ENCODE results near the gene COG5.

COG5 gene

GRCh38 chr7:107563775-107564552, at the start of gene COG5, which contains the start of gene DUS4L:
TSS of gene COG5 (minus strand) at chr7:107563920. CDS start at chr7:107563896, 24 bp downstream.
TSS of gene DUS4L (plus strand) at chr7:107563971. CDS start at chr7:107567071, 3,100 bp downstream.
- Histone ChIP-seq H2AFZ (ENCODE audit: low read length) (peak within 1 kb of the TSS; percentile 95), H3K9me3 (ENCODE audit: insufficient read depth, low read depth, low read length) (no peaks in the 10 kb centered on the region), H3K4me2 (ENCODE audit: low read depth, low read length, poor library complexity, severe bottlenecking) (peak within 1 kb of the TSS; percentile 93), H3K4me3 (ENCODE audit: low read length, poor library complexity, severe bottlenecking) (peak within 1 kb of the TSS; percentile 84), H3K9me2 (replicated peaks; ENCODE audit: low read depth, low read length) (no peaks in the 10 kb centered on the region), H3K27me3 (ENCODE audit: insufficient read depth, low read length, poor library complexity, severe bottlenecking) (no peaks in the 10 kb centered on the region), H3F3A (ENCODE audit: low read depth) (no peaks in the 10 kb centered on the region), H3K9ac (ENCODE audit: low read depth, low read length, poor library complexity, severe bottlenecking) (peak within 1 kb of the TSS; percentile 85), H3K4me1 (ENCODE audit: insufficient read depth, low read length, poor library complexity, severe bottlenecking) (peaks cover 46% of the 10 kb centered on the region), H3K36me3 (ENCODE audit: insufficient read depth, low read length) (no peaks in the 10 kb centered on the region), H3K79me2 (ENCODE audit: insufficient read depth, low read length) (peaks cover 54% of the 10 kb centered on the region), H4K20me1 (ENCODE audit: insufficient read depth, low read length, poor library complexity, severe bottlenecking) (peaks cover 39% of the 10 kb centered on the region)
- TF ChIP-seq CTCF (conservative IDR thresholded peaks at IDR 0.05; ENCODE audit: low read length): no peak
- no peak for TF ChIP-seq EZH2phosphoT487 (IDR thresholded peaks at IDR 0.05; ENCODE audit: borderline replicate concordance)

- H3K4me2 ChIP-seq (ENCODE audit: low read depth, low read length, poor library complexity, severe bottlenecking): no peak overlapping the region
- no peaks in the 10 kb centered on the region for H3K4me1 ChIP-seq (ENCODE audit: insufficient read depth, low read length, poor library complexity, severe bottlenecking)
Measured at GRCh38 chr7:107613439-107613838, 49.7 kb upstream of the COG5 start.

GRCh38 chr7:107610323-107610722, 46.6 kb upstream of the COG5 start:
- no peak overlapping the region for H3K4me3 ChIP-seq (ENCODE audit: low read length, poor library complexity, severe bottlenecking)
- H3F3A ChIP-seq (ENCODE audit: low read depth): no peaks in the 10 kb centered on the region
- no peaks in the 10 kb centered on the region for H3K79me2 ChIP-seq (ENCODE audit: insufficient read depth, low read length)
- H3K9me2 ChIP-seq (replicated peaks; ENCODE audit: low read depth, low read length): no peaks in the 10 kb centered on the region
- H3K9ac ChIP-seq (ENCODE audit: low read depth, low read length, poor library complexity, severe bottlenecking): no peak overlapping the region
- no peak overlapping the region for H2AFZ ChIP-seq (ENCODE audit: low read length)
- no peaks in the 10 kb centered on the region for H4K20me1 ChIP-seq (ENCODE audit: insufficient read depth, low read length, poor library complexity, severe bottlenecking)
- no peak overlapping the region for H3K4me2 ChIP-seq (ENCODE audit: low read depth, low read length, poor library complexity, severe bottlenecking)
- H3K9me3 ChIP-seq (ENCODE audit: insufficient read depth, low read depth, low read length): no peaks in the 10 kb centered on the region
- no peaks in the 10 kb centered on the region for H3K27me3 ChIP-seq (ENCODE audit: insufficient read depth, low read length, poor library complexity, severe bottlenecking)
- TF ChIP-seq EZH2phosphoT487 (IDR thresholded peaks at IDR 0.05; ENCODE audit: borderline replicate concordance) (no peak), CTCF (conservative IDR thresholded peaks at IDR 0.05; ENCODE audit: low read length) (no peak)
- H3K36me3 ChIP-seq (ENCODE audit: insufficient read depth, low read length): peaks cover 20% of the 10 kb centered on the region; the same call in 1 of the 2 replicates
- H3K4me1 ChIP-seq (ENCODE audit: insufficient read depth, low read length, poor library complexity, severe bottlenecking): no peaks in the 10 kb centered on the region

More at GRCh38 chr7:107613439-107613838, 49.7 kb upstream of the COG5 start:
- Histone ChIP-seq H3K4me3 (ENCODE audit: low read length, poor library complexity, severe bottlenecking) (no peak overlapping the region), H3K9me3 (ENCODE audit: insufficient read depth, low read depth, low read length) (no peaks in the 10 kb centered on the region), H3K9ac (ENCODE audit: low read depth, low read length, poor library complexity, severe bottlenecking) (no peak overlapping the region), H2AFZ (ENCODE audit: low read length) (no peak overlapping the region), H3K36me3 (ENCODE audit: insufficient read depth, low read length) (peaks cover 20% of the 10 kb centered on the region; the same call in 1 of the 2 replicates), H3K79me2 (ENCODE audit: insufficient read depth, low read length) (no peaks in the 10 kb centered on the region), H4K20me1 (ENCODE audit: insufficient read depth, low read length, poor library complexity, severe bottlenecking) (no peaks in the 10 kb centered on the region), H3F3A (ENCODE audit: low read depth) (no peaks in the 10 kb centered on the region), H3K27me3 (ENCODE audit: insufficient read depth, low read length, poor library complexity, severe bottlenecking) (no peaks in the 10 kb centered on the region), H3K9me2 (replicated peaks; ENCODE audit: low read depth, low read length) (no peaks in the 10 kb centered on the region)
- TF ChIP-seq EZH2phosphoT487 (IDR thresholded peaks at IDR 0.05; ENCODE audit: borderline replicate concordance): no peak
- TF ChIP-seq CTCF (conservative IDR thresholded peaks at IDR 0.05; ENCODE audit: low read length): no peak

Measured in Loucy (cell line).